Aorta (tissue), 5 donors: Measurements from ENCODE around the gene NMB. TPM values are rescaled to one million over a fixed set of nuclear protein-coding genes. Genes with fewer than 3 reads are reported as not detected.

Experiments
- ATAC-seq: fragments of 200-7000 bp; cut with Tn5 transposase; one replicate; pipeline ENCODE4 v1.9.1; 2022; ENCODE audit warnings: moderate library complexity; ENCODE audit not compliant: low FRiP score
- DNase-seq, 2 donors: peaks; one replicate each; pipeline ENCODE4 v3.0.0-alpha.2; 2020
- H3K27ac ChIP-seq, 2 donors: one replicate each; pipeline ENCODE4 v1.5.1; 2013; ENCODE audit warnings: low read length in 2 of 2, mild to moderate bottlenecking in 2 of 2, moderate library complexity in 2 of 2, control low read depth in 1 of 2, inconsistent platforms in 1 of 2, low read depth in 1 of 2
- H3K27me3 ChIP-seq, 2 donors: one replicate each; pipeline ENCODE4 v1.6.1; 2013; ENCODE audit warnings: control low read depth in 1 of 2, low read length in 1 of 2, mild to moderate bottlenecking in 1 of 2, moderate library complexity in 1 of 2; ENCODE audit not compliant: insufficient read depth in 2 of 2, control insufficient read depth in 1 of 2
- H3K36me3 ChIP-seq, 2 donors: one replicate each; pipeline ENCODE4 v1.6.1; 2013; ENCODE audit warnings: control low read depth in 1 of 2, low read length in 1 of 2, mild to moderate bottlenecking in 1 of 2; ENCODE audit not compliant: insufficient read depth in 2 of 2, control insufficient read depth in 1 of 2
- H3K4me1 ChIP-seq, 2 donors: one replicate each; pipeline ENCODE4 v1.6.1; 2013; ENCODE audit warnings: low read length in 2 of 2, control low read depth in 1 of 2, mild to moderate bottlenecking in 1 of 2, moderate library complexity in 1 of 2; ENCODE audit not compliant: insufficient read depth in 2 of 2, control insufficient read depth in 1 of 2
- H3K4me3 ChIP-seq, 2 donors: one replicate each; pipeline ENCODE4 v1.5.1; 2013; ENCODE audit warnings: low read length in 2 of 2, control low read depth in 1 of 2, mild to moderate bottlenecking in 1 of 2
- H3K9me3 ChIP-seq: one replicate; pipeline ENCODE4 v1.6.1; 2013; ENCODE audit warnings: mild to moderate bottlenecking, low read length; ENCODE audit not compliant: control insufficient read depth
- WGBS, 2 donors: extraction: QIAGEN DNeasy Blood & Tissue Kit; methylation state at CpG; one replicate each; pipeline ENCODE4 v1.1.7; 2013; 5-methylcytosine and 5-hydroxymethylcytosine counted together
- intact Hi-C, 2 donors: fragments of 100-400 bp; cut with DNase I; formaldehyde crosslinking; loops; one replicate each; pipeline versions ENCODE4 v1.14.2 to v1.15.0; 2022
- long read RNA-seq, 2 donors: library from polyadenylated mRNA; unstranded; transcript quantifications; one replicate each; pipeline ENCODE4 v2.0.0, GENCODE V29; 2020 to 2021
- polyA plus RNA-seq, 2 donors: library from polyadenylated mRNA; stranded (reverse); fragments of 200-250 nt; gene quantifications; one replicate each; pipeline ENCODE4 v1.2.3, GENCODE V29; 2013
- total RNA-seq, 2 donors: library from RNA; stranded (reverse); fragmentation: NEBNext Ultra II Directional; extraction: Animal tissue kit (Norgen Biotek cat#: 25700); gene quantifications; one replicate each; pipeline ENCODE4 v1.2.1, GENCODE V29; 2021
- donor health status: healthy with polysubstance abuse.
- donor health status: Bipolar disorder and iron deficiency.
- donor health status: DM: no; HTN: no; CAD: no.
- donor health status: DM: no; HTN: no; CAD: no.
- donor health status: DM: yes; HTN: yes; CAD: no.

Gene NMB, protein sequence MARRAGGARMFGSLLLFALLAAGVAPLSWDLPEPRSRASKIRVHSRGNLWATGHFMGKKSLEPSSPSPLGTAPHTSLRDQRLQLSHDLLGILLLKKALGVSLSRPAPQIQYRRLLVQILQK
- total RNA-seq = 10 to 100 TPM in 1 of 2 donors, 1 to 10 TPM in 1; 5.2 to 12.5 TPM
- polyA plus RNA-seq = 1 to 10 TPM; 3.8 to 4.3 TPM
- long read RNA-seq, donor 1, partial matches to known transcripts = 3 of 4 reads
- long read RNA-seq, donor 1, other reads (novel, unspliced or antisense) = 0 of 4 reads
- long read RNA-seq, donor 2, transcript NMB-201 (3 exons, 1,007 nt) = major isoform, 6 of 7 reads
- long read RNA-seq, donor 2, partial matches to known transcripts = 0 of 7 reads
- long read RNA-seq, donor 2, other reads (novel, unspliced or antisense) = 1 of 7 reads

GRCh38 chr15:84658080-84658787 is at the start of gene NMB:
TSS of gene NMB (minus strand) at chr15:84658199. CDS start at chr15:84658152, 47 bp downstream.
- intact Hi-C loops = loop anchor here in 1 of 2 donors (5.0 kb wide), 4 partner anchors 59 to 274 kb away; partner anchors contain the start of genes ALPK3, SEC11A and ZNF592
- Histone ChIP-seq H3K4me1 (no peaks in the 10 kb centered on the region), H3K9me3 (no peaks in the 10 kb centered on the region), H3K27ac (peak within 1 kb of the TSS in 1 of 2 donors; percentile 84), H3K4me3 (peak within 1 kb of the TSS; percentile 58 to 63), H3K36me3 (no peaks in the 10 kb centered on the region), H3K27me3 (no peaks in the 10 kb centered on the region)
- 0 to 1% methylated on average over 39 to 61 of the region's 61 CpGs for WGBS, 2 donors
- peak; percentile 84 to 93 for DNase-seq
- peak; percentile 84 for ATAC-seq

GRCh38 chr15:84703808-84704207 is 45.8 kb upstream of the NMB start:
- DNase-seq (no peak), ATAC-seq (no peak)
- Histone ChIP-seq H3K27me3 (no peaks in the 10 kb centered on the region), H3K27ac (no peak overlapping the region), H3K4me3 (no peak overlapping the region), H3K9me3 (no peaks in the 10 kb centered on the region), H3K36me3 (no peaks in the 10 kb centered on the region), H3K4me1 (peaks cover 3 to 10% of the 10 kb centered on the region in 2 donors)
- intact Hi-C loops = no loop called here
- 92 to 94% methylated on average over 5 of the region's 5 CpGs for WGBS, 2 donors

- H3K27me3 ChIP-seq = no peaks in the 10 kb centered on the region
- ATAC-seq (peak; percentile 52), DNase-seq (peak in 1 of 2 donors; percentile 66)
- H3K9me3 ChIP-seq = no peaks in the 10 kb centered on the region
- no peaks in the 10 kb centered on the region for H3K36me3 ChIP-seq
- H3K4me1 ChIP-seq = peaks cover 3 to 13% of the 10 kb centered on the region in 2 donors
- 28 to 38% methylated on average over 4 of the region's 4 CpGs for WGBS, 2 donors
- no peak overlapping the region for H3K4me3 ChIP-seq
- intact Hi-C loops = no loop called here
- H3K27ac ChIP-seq = peak overlapping the region in 1 of 2 donors; percentile 51
Observed at GRCh38 chr15:84702961-84703482, 45.0 kb upstream of the NMB start.

- H3K4me3 ChIP-seq = no peak overlapping the region
- ATAC-seq = no peak
Observed at GRCh38 chr15:84699538-84700191, 41.7 kb upstream of the NMB start.

GRCh38 chr15:84697236-84697990 is 39.4 kb upstream of the NMB start:
- Histone ChIP-seq H3K27ac (no peak overlapping the region), H3K27me3 (no peaks in the 10 kb centered on the region), H3K9me3 (no peaks in the 10 kb centered on the region), H3K36me3 (no peaks in the 10 kb centered on the region), H3K4me3 (no peak overlapping the region), H3K4me1 (peaks cover 0 to 6% of the 10 kb centered on the region in 2 donors)
- no peak for DNase-seq
- no peak for ATAC-seq
- WGBS, 2 donors = 20 to 25% methylated on average over 1 of the region's 1 CpG
- intact Hi-C loops = no loop called here

More at GRCh38 chr15:84699538-84700191, 41.7 kb upstream of the NMB start:
- Histone ChIP-seq H3K4me1 (peaks cover 3 to 15% of the 10 kb centered on the region in 2 donors), H3K36me3 (no peaks in the 10 kb centered on the region), H3K27me3 (no peaks in the 10 kb centered on the region), H3K9me3 (no peaks in the 10 kb centered on the region), H3K27ac (no peak overlapping the region)
- no peak for DNase-seq
- 87 to 88% methylated on average over 8 of the region's 8 CpGs for WGBS, 2 donors
- intact Hi-C loops = no loop called here

GRCh38 chr15:84696757-84697156 is 38.8 kb upstream of the NMB start:
- peaks cover 0 to 6% of the 10 kb centered on the region in 2 donors for H3K4me1 ChIP-seq
- H3K27me3 ChIP-seq = no peaks in the 10 kb centered on the region
- WGBS, 2 donors = 86 to 90% methylated on average over 4 of the region's 4 CpGs
- H3K9me3 ChIP-seq = no peaks in the 10 kb centered on the region
- no peaks in the 10 kb centered on the region for H3K36me3 ChIP-seq
- no peak overlapping the region for H3K4me3 ChIP-seq
- H3K27ac ChIP-seq = no peak overlapping the region
- intact Hi-C loops = no loop called here
- DNase-seq (no peak), ATAC-seq (no peak)

- Histone ChIP-seq H3K36me3 (peaks cover 2 to 3% of the 10 kb centered on the region in 2 donors), H3K4me3 (no peak overlapping the region), H3K27ac (no peak overlapping the region), H3K9me3 (no peaks in the 10 kb centered on the region), H3K4me1 (no peaks in the 10 kb centered on the region), H3K27me3 (no peaks in the 10 kb centered on the region)
- intact Hi-C loops = no loop called here
- 91 to 93% methylated on average over 8 of the region's 8 CpGs for WGBS, 2 donors
- ATAC-seq = no peak
- DNase-seq = no peak
Observed at GRCh38 chr15:84690342-84690741, 32.3 kb upstream of the NMB start.

- no peaks in the 10 kb centered on the region for H3K9me3 ChIP-seq
- no peak overlapping the region for H3K27ac ChIP-seq
- WGBS, 2 donors = 90 to 95% methylated on average over 4 of the region's 4 CpGs
- H3K36me3 ChIP-seq = peaks cover 2 to 3% of the 10 kb centered on the region in 2 donors
- DNase-seq (no peak), ATAC-seq (no peak)
- intact Hi-C loops = no loop called here
- H3K4me1 ChIP-seq = no peaks in the 10 kb centered on the region
- no peaks in the 10 kb centered on the region for H3K27me3 ChIP-seq
- no peak overlapping the region for H3K4me3 ChIP-seq
Observed at GRCh38 chr15:84689858-84690257, 31.9 kb upstream of the NMB start.
